Osteoblast (primary cell): ENCODE measurements around the gene CCSAP. TPM values are rescaled to one million over a fixed set of nuclear protein-coding genes. Genes with fewer than 3 reads are reported as not detected.

Source experiments
- DNase-seq: peaks from one replicate; pipeline ENCODE4 v3.0.0; 2011; ENCODE audit warnings: low spot score, mixed read lengths; ENCODE audit not compliant: insufficient read length; ENCODE audit errors: missing footprints
- H2AFZ ChIP-seq: 2 replicates; pipeline ENCODE4 v1.6.0; 2011; ENCODE audit warnings: mild to moderate bottlenecking, low read length
- H3K27ac ChIP-seq: 2 replicates; pipeline ENCODE4 v1.5.1; 2011; ENCODE audit warnings: mild to moderate bottlenecking, low read depth, low read length, moderate library complexity
- H3K27me3 ChIP-seq: 2 replicates; pipeline ENCODE4 v1.6.0; 2012; ENCODE audit warnings: mild to moderate bottlenecking, control low read depth, inconsistent platforms, low read length, moderate library complexity; ENCODE audit not compliant: insufficient read depth
- H3K36me3 ChIP-seq: 2 replicates; pipeline ENCODE4 v1.5.1; 2011; ENCODE audit warnings: mild to moderate bottlenecking, low read length, control low read depth, moderate library complexity; ENCODE audit not compliant: insufficient read depth
- H3K4me1 ChIP-seq: 2 replicates; pipeline ENCODE4 v1.5.1; 2011; ENCODE audit warnings: mild to moderate bottlenecking, low read length, control low read depth, moderate library complexity; ENCODE audit not compliant: insufficient read depth
- H3K4me2 ChIP-seq: 2 replicates; pipeline ENCODE4 v1.6.0; 2011; ENCODE audit warnings: mild to moderate bottlenecking, low read length; ENCODE audit not compliant: insufficient read depth
- H3K4me3 ChIP-seq: fragments of 200-600 bp; sonication (generic); 3 replicates; pipeline ENCODE4 v1.5.1; 2012; ENCODE audit warnings: mild to moderate bottlenecking, low read length, inconsistent platforms; ENCODE audit not compliant: insufficient read depth
- H3K79me2 ChIP-seq: 2 replicates; pipeline ENCODE4 v1.6.0; 2012; ENCODE audit warnings: mild to moderate bottlenecking, low read length, control low read depth, inconsistent platforms; ENCODE audit not compliant: insufficient read depth
- H3K9me3 ChIP-seq: 2 replicates; pipeline ENCODE4 v1.5.1; 2011; ENCODE audit warnings: low read depth, low read length, control low read depth
- H4K20me1 ChIP-seq: 2 replicates; pipeline ENCODE4 v1.6.0; 2012; ENCODE audit warnings: mild to moderate bottlenecking, low read length, control low read depth; ENCODE audit not compliant: insufficient read depth
- total RNA-seq: library from RNA; depleted of rRNA; stranded (reverse); fragments of >200 nt; gene quantifications from 2 replicates; pipeline ENCODE4 v1.2.3, GENCODE V29; 2012
- TF ChIP-seq, protein P1 (sequence below): IDR thresholded peaks from 2 replicates; pipeline ENCODE4 v1.5.1; 2011; ENCODE audit warnings: mild to moderate bottlenecking, low read depth, low read length, moderate library complexity; ENCODE audit errors: extremely low read depth

The CCSAP gene
- total RNA-seq, 1 donor, result 9.4 TPM

DNA sequence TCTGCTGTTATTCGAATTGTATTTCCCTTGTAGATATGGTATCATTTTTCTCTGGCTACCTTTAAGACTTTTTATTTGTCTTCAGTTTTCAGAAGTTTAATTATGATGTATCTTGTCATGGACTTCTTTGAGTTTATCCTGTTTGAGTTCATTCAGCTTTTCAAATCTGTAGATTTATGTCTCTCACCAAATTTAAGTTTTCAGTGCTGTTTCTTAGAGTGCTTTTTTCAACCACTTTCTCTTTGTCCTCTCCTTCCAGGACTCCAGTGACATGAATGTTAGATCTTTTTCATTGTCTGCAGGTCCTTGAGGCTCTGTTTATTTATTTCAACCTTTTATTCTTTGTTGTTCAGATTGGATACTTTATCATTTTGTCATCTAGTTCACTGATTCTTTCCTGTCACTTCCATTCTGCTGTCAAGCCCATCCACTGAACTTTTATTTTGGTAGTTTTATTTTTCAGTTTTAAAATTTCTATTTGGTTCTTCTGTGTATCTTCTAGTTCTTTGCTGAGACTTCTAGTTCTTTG, 60.5 kb downstream of the CCSAP start:
- H4K20me1 ChIP-seq, result peaks cover 48% of the 10 kb centered on the region
- H3K4me2 ChIP-seq, result no peak overlapping the region
- H3K27ac ChIP-seq, result no peak overlapping the region
- H3K4me1 ChIP-seq, result peaks cover 23% of the 10 kb centered on the region
- peaks cover 84% of the 10 kb centered on the region for H3K79me2 ChIP-seq
- H3K9me3 ChIP-seq, result no peaks in the 10 kb centered on the region
- no peaks in the 10 kb centered on the region for H3K27me3 ChIP-seq
- no peak for DNase-seq
- no peak overlapping the region for H3K4me3 ChIP-seq
- H3K36me3 ChIP-seq, result no peaks in the 10 kb centered on the region
- no peak overlapping the region for H2AFZ ChIP-seq
- TF ChIP-seq, protein P1, sequence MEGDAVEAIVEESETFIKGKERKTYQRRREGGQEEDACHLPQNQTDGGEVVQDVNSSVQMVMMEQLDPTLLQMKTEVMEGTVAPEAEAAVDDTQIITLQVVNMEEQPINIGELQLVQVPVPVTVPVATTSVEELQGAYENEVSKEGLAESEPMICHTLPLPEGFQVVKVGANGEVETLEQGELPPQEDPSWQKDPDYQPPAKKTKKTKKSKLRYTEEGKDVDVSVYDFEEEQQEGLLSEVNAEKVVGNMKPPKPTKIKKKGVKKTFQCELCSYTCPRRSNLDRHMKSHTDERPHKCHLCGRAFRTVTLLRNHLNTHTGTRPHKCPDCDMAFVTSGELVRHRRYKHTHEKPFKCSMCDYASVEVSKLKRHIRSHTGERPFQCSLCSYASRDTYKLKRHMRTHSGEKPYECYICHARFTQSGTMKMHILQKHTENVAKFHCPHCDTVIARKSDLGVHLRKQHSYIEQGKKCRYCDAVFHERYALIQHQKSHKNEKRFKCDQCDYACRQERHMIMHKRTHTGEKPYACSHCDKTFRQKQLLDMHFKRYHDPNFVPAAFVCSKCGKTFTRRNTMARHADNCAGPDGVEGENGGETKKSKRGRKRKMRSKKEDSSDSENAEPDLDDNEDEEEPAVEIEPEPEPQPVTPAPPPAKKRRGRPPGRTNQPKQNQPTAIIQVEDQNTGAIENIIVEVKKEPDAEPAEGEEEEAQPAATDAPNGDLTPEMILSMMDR, result no peak

DNA sequence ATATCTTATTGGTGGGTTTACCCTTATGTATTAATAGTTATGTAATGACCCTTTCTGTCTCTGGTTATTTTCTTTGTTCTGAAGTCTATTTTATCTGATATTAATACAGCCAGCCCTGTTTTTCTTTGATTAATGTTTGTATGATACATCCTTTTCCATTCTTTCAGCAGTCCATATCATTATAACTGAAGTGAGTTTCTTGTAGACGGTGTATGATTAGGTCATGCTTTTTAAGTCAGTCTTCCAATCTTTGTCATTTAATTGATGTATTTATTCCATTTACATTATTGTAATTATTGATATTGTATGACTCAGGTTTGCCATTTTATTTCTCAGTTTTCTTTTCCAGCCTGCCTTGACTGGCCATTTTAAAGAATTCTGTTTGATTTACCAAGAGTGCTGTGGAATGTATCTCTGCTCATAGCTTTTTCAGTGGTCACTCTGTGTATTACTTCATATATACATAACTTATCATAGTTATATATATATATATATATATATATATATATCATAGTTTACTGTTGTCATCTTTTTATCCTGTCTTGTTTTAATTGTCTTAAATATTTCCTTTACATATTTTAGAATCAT, 61.4 kb downstream of the CCSAP start:
- no peak for DNase-seq
- H4K20me1 ChIP-seq, result peaks cover 51% of the 10 kb centered on the region
- no peak overlapping the region for H2AFZ ChIP-seq
- peak overlapping the region; percentile 57 for H3K27ac ChIP-seq
- H3K79me2 ChIP-seq, result peaks cover 91% of the 10 kb centered on the region
- H3K4me1 ChIP-seq, result peaks cover 23% of the 10 kb centered on the region
- no peaks in the 10 kb centered on the region for H3K9me3 ChIP-seq
- H3K36me3 ChIP-seq, result no peaks in the 10 kb centered on the region
- no peak overlapping the region for H3K4me3 ChIP-seq
- TF ChIP-seq, protein P1, result no peak
- peak overlapping the region; percentile 62 for H3K4me2 ChIP-seq
- no peaks in the 10 kb centered on the region for H3K27me3 ChIP-seq

DNA sequence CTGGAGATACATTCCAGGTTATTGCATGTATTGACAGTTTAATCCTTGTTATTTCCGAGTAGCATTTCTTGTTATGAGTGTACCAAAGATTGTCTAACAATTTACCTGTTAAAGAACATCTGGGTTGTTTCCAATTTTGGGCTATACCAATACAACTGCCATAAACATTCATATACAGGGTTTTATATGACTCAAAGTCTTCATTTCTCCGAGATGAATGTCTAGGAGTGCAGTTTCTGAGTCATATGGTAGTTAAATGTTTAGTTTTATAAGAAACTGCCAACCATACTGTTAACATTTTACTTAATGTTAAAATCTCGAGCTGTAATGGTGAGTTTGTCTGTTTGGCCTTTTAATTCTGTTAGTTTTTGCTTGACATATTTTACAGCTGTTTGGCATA, 61.9 kb downstream of the CCSAP start:
- Histone ChIP-seq H3K4me1 (peaks cover 23% of the 10 kb centered on the region), H3K4me2 (peak overlapping the region; percentile 62)
- DNase-seq, result no peak

More for the DNA sequence above, 61.9 kb downstream of the CCSAP start:
- Histone ChIP-seq H3K27ac (peak overlapping the region; percentile 57), H3K36me3 (no peaks in the 10 kb centered on the region), H3K79me2 (peaks cover 91% of the 10 kb centered on the region), H3K4me3 (no peak overlapping the region), H4K20me1 (peaks cover 57% of the 10 kb centered on the region), H3K27me3 (no peaks in the 10 kb centered on the region), H2AFZ (no peak overlapping the region), H3K9me3 (no peaks in the 10 kb centered on the region)
- TF ChIP-seq, protein P1, result no peak
